ENCODE results near the gene KL. TPM values are rescaled to one million over a fixed set of nuclear protein-coding genes. Genes with fewer than 3 reads are reported as not detected.

Gene KL
- total and polyA plus RNA-seq, 2 experiments from 2014 or later, result 0.03 TPM; not detected in 1

GRCh38 chr13:32977321-32977720 lies 38.9 kb upstream of the KL start (continued):
- TF ChIP-seq ZNF462 (CRISPR knock-in tag; IDR thresholded peaks at IDR 0.05), result no peak

- no peak overlapping the region for H3K4me2 ChIP-seq
- H3K27ac ChIP-seq (ENCODE audit: low read depth), result no peak overlapping the region
- no peaks in the 10 kb centered on the region for H4K20me1 ChIP-seq (replicated peaks; ENCODE audit: insufficient read depth)
- H3K36me3 ChIP-seq (ENCODE audit: insufficient read depth), result no peaks in the 10 kb centered on the region
- Mint-ChIP-seq H3K9me3 (no peaks in the 10 kb centered on the region), H3K4me3 (no peak overlapping the region), H3K27me3 (ENCODE audit: insufficient read depth, low read depth, poor library complexity) (peaks cover 2% of the 10 kb centered on the region), H3K4me1 (peaks cover 22% of the 10 kb centered on the region), H3K36me3 (ENCODE audit: low read depth) (no peaks in the 10 kb centered on the region), H3K27ac (no peak overlapping the region)
- DNase-seq (ENCODE audit: low spot score) (no peak), ATAC-seq (no peak)
- no peaks in the 10 kb centered on the region for H3K9me2 ChIP-seq (ENCODE audit: insufficient read depth)
- H3F3A ChIP-seq (replicated peaks; ENCODE audit: low read depth), result no peaks in the 10 kb centered on the region
- H3K27me3 ChIP-seq (ENCODE audit: insufficient read depth), result no peaks in the 10 kb centered on the region
- H3K4me1 ChIP-seq (ENCODE audit: insufficient read depth), result peaks cover 12% of the 10 kb centered on the region
- H2AFZ ChIP-seq, result peak overlapping the region; percentile 59
- H3K4me3 ChIP-seq, result no peak overlapping the region
- no peaks in the 10 kb centered on the region for H3K79me2 ChIP-seq (replicated peaks; ENCODE audit: insufficient read depth)
- no peak for TF ChIP-seq ZNF114 (CRISPR knock-in tag; IDR thresholded peaks at IDR 0.05)
- no peak for TF ChIP-seq ZNF462 (CRISPR knock-in tag; IDR thresholded peaks at IDR 0.05)
- TF ChIP-seq CREB1 (CRISPR knock-in tag; IDR thresholded peaks at IDR 0.05; ENCODE audit: low read depth), result no peak
- TF ChIP-seq JUNB (IDR thresholded peaks at IDR 0.05; ENCODE audit: unreplicated experiment), result no peak
- TF ChIP-seq EZH2 (IDR thresholded peaks at IDR 0.05; ENCODE audit: low read depth, unreplicated experiment), result no peak
- TF ChIP-seq CTCF (conservative IDR thresholded peaks at IDR 0.05; ENCODE audit: low read depth in 2 of 2), result no peak
- TF ChIP-seq STAT1 (IDR thresholded peaks at IDR 0.05; ENCODE audit: unreplicated experiment), result no peak
- TF ChIP-seq NANOG (IDR thresholded peaks at IDR 0.05; ENCODE audit: borderline replicate concordance), result no peak
Observed at GRCh38 chr13:32978278-32978677, 37.9 kb upstream of the KL start.
